Hematopoietic multipotent progenitor cell (in vitro differentiated cells): ENCODE results near the gene COG5. TPM values are rescaled to one million over a fixed set of nuclear protein-coding genes. Genes with fewer than 3 reads are reported as not detected.
"Not testable (repeated sequence)": the region's sequence is repeated elsewhere in the genome, so short reads cannot be mapped to it uniquely, and the experiment has no call there.

Experiments
- DNase-seq, 3 donors: peaks; one replicate each; pipeline ENCODE4 v3.0.0-alpha.2; 2011 to 2015; ENCODE audit warnings: low read depth in 2 of 3, low spot score in 2 of 3
- total RNA-seq: library from RNA; depleted of rRNA; stranded (reverse); fragments of >200 nt; gene quantifications from one replicate; pipeline ENCODE4 v1.2.3, GENCODE V29; 2012

Gene COG5
- total RNA-seq, 1 donor: 15.1 TPM

DNA sequence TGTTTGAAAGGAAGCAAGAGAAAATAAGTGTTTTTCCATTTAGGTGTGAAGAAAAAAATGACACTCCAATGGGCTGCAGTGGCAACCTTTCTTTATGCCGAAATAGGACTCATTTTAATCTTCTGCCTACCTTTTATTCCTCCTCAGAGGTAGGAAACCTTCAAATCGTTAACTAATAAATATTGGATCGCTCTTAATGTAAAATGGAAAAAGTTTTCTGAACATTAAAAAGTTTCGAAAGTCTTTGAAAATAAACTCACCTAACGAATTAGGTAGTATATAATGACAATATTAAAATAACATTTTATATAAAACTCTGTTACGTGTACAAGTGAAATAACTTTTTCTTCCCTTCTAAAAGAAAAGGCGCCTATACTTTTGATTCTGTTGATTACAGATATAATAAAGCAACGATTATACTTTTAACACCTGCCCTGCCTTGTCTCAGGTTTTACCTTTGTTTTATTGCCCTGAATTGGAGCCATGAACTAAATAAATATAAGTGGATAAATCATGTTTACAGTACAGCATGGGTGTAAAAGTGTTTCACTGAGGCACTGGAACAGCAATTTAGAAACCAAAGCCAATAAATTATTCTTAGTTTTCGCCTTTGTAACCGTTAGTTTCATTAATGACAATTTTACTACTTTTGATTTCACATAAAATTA, 17.1 kb upstream of the COG5 start:
- no peak for DNase-seq

DNA sequence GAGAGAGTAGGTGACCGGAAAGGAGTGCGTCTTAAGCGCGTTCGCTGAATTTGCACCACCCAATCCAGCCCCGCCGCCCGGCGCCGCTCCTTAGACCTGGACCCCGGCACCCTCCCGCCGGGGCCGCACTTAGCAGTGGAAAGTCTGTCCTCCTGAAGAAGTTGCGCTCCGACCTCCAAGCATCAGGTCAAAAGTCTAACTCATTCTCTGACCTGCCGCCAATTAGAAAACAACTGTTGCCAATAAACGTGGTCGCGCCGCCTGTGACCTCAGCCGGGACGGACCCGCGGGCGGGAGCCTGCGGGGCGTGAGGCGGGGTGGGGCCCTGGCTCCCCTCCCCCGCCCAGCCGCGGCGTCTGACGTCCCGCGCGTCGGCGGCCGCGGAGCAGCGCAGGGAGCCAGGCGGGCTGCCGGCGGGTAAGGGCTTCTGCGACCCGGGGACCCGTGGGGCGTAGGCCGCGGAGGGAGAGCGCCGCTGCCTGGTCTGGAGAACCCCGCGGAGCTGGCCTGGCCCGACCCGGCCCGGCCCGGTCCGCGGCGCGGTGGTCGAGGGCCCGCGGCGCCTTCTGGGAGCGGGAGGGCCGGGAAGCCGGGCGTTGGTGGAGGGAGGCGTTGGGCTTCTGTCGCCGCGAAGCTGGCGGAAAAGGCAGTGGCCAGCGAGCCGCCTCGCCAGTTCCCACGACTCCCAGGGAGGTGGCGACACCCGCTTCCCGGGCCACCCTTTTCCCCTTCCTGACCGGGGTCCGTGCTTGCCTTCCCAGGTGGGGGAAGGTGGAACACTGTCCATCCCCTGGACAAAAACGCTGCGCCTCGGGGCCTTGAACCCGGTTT, 16.4 kb upstream of the COG5 start, which contains the start of gene BCAP29:
Gene BCAP29, plus strand, starts transcription at position 362 of the 831 bp plus-strand sequence. CDS start 527 bp downstream, outside the sequence.
- peak; percentile 42 to 80 (median 76) for DNase-seq

DNA sequence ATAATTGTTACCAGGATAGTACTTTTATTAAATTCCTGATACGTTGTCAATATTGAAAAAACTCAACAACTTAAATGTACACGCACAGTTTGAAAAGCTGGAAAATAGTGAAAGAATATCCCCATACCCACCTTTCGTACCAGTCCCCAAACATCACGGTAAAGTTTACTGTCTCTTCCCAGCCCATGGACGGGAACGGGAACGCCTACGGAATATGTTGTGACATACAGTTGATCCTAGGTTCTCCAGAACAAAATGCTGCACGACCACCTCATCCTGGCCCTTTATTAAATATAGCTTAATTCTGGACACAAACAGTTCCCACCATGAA, 15.8 kb upstream of the COG5 start:
- DNase-seq: no peak

DNA sequence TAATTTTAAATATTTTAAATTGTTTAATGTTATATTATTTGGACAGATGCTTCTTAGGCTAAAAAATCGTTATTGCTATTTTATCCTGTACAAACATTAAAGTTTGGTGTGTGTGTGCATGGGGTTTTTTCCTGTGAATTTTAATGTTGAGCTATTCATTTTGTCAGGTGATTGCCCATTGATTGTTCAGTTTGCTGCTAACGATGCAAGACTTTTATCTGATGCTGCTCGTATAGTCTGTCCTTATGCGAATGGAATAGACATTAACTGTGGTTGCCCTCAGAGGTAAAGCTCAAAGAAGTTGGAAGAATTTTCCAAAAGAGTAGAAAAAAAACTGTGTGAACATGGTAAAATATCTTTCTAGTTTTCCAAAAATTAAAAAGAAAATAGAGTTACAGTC, 9.8 kb upstream of the COG5 start:
- no peak for DNase-seq

DNA sequence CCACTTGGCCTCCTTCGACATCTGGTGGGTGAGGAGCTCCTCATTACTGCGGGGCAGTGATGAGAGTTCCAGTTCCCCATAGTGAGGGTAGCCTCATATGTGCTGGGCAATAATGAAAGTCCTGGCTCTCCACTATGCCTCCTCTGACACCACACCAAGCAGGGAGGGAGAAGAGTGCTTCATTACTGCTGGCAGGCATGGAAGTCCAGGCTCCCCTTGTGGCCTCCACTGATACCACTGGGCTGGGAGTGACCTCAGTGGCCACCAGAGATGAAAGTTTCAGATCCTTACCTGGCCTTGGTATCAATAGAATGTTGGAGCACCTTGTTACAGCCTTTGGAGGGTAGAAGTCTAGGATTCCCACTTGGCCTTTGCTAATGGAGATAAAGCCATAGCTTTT, 6.6 kb upstream of the COG5 start:
- DNase-seq: no peak

DNA sequence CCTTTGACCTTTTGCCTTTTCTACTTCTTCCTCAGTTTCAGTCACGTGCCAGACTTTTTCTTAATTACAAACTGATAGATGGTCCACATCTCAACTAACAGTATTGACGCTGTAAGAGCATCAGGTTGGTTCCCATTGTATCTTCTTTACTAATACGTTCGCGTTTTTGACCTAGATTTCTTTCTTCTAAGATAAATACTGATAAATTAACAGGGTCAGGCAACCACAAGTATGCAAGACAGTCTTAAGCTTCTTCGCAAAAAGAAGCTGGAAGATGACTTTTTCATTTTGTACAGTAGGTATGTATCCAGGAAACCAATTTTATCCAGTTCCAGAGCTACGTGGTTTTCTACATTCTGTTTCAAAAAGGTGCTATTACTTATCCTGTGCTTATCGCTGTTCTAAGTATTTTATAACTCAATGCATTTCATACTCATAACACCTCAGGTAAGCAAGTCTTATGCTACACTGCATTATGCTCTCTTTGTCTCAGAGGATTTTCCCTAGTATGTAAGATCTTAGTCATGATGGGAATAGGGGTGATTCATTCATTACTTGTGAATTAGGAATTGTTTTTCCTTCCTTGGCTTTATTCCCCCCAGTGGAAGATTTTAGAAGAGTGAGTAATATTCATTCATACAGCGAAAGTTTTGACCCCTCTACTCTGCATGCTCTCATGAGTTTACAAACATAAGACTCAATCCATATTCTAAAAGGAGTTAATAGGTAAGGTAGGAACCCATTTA, 1.0 kb upstream of the COG5 start:
- DNase-seq: no peak

DNA sequence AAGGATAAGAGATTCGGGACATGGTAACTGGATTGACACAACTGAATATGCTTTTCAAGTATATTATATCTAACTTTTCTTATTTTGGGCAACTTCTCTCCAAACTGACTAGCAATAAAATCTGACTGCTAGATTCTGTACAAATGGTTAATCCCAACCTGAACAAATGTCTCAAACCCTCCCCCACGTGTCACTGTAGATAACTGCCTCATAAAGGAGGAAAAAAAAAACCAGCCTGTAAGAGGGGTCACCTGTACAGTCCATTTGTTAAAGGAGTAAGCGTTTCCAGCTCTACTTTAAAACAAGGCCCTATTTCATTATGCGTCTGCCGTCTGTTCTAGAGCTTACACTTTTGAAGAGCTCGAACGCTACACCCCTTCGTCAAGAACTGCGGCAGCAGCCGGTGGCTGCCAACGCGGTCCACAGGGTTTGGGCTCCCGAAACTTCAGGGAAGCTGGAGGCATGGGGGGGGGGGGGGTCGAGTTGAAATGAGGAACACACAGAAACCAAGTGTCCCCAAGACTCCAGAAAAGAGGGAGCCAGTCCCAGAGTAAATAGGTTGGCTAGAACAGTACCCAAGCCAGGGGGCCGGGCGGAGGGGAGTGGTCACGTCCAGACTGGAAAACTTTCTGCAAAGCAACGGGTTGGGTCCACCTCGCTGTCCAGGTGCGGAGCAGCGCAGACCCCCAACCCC, 492 bp downstream of the COG5 start:
- DNase-seq: peak; percentile 13 to 72 (median 67)

DNA sequence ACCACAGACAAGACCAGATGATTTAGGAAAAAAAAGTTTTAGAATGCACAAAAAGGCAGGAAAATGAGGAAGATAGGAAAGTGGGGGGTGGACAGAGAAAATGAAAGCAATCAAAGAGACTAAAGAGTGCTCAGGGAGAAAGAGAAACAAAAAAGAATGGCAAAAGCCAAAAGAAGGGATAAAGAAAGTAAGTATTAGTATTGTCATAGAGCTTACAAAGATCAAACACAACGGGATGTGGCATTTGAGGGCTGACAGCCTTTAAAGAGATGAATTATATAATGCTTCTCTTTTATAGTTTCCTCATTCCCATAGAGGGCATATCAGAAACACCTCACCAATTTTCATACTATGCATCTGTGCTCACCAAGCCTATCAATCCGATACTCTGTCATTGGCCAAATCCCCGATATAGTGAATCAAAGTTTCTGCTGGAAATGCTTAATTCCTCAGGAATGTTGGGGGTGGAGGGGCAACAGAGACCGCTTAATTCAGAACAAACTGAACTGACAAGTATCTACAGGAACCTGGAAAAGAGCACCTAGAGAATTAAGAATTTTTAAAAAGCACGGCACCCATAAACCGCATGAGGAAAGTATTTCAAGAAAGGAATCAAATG, 2.7 kb downstream of the COG5 start:
- DNase-seq: peak; percentile 10 to 70 (median 50)

DNA sequence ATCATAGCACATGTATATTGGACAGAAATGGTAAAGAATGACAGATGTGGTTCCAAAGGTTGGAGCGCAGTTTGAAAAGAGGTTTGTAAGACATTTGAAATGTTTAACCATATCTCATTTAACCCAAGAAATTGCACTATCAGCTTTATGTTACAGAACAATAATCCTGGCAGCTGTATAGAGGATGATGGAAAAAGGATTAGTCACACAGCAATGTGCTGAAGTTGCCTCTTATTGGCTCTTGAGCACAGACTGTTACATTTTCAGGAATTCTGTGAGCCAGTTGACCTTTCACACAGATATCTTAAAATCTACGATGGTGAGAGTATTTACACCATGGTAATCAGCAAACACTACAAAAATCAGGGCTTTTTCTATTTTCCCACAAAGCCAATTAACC, 3.9 kb downstream of the COG5 start:
- DNase-seq: no peak

DNA sequence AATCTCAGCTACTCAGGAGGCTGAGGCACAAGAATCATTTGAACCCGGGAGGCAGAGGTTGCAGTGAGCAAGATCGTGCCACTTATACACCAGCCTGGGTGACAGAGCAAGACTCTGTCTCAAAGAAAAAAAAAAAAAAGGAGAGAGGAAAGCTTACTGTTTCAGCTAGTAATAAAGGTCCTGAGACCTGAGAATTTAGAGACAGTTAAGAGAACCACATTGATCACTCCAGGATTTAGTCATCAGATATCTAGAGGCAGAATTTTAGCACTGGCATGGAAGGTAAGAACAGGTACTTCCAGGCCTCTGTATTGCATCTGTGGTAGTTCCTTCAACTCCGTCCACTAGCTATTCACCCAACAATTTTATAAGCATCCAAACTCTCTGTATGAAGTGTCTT, 7.8 kb downstream of the COG5 start:
- DNase-seq: no peak

DNA sequence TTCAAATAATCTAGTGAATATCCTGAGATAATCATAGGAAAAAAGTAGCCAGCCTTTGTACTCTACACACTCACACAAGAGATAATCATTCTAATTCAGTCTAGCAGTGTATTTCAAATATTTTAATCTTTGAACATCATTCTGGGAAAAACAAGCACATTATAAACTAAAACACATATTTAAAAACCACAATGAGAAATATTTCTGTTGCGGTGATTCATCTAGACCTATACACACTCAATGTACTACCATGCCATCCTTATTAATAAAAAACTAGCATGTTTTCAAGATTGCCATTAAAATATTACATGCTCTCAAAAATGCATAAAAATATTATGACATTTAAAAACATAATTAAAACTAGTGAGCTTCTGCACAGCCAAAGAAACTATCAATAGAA, 11.8 kb downstream of the COG5 start:
- no peak for DNase-seq

DNA sequence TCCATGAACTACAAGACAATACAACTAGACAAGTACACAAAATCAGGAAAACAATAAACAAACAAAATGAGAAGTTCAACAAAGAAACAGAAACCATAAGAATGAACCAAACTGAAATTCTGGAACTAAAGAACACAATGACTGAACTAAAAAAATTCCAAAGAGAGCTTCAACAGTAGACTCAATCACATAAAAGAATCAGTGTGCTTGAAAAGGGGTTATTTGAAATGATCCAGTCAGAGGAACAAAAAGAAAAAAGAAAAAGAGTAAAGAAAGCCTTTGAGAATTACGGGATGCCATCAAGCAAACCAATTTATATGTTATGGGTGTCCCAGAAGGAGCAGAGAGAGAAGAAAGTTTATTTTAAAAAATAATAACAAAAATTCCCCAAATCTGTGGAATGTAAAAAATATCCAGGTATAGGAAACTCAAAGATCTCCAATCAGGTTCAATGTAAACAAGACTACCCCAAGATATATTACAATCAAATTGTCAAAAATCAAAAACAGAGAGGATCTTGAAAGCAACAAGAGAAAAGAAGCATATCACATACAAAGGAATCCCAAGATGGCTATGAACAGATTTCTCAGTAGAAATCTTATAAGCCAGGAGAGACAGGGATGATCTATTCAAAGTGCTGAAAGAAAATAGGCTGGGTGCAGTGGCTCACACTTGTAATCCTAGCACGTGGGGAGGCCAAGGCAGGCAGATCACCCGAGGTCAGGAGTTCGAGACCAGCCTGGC, 18.7 kb downstream of the COG5 start:
- no peak for DNase-seq

DNA sequence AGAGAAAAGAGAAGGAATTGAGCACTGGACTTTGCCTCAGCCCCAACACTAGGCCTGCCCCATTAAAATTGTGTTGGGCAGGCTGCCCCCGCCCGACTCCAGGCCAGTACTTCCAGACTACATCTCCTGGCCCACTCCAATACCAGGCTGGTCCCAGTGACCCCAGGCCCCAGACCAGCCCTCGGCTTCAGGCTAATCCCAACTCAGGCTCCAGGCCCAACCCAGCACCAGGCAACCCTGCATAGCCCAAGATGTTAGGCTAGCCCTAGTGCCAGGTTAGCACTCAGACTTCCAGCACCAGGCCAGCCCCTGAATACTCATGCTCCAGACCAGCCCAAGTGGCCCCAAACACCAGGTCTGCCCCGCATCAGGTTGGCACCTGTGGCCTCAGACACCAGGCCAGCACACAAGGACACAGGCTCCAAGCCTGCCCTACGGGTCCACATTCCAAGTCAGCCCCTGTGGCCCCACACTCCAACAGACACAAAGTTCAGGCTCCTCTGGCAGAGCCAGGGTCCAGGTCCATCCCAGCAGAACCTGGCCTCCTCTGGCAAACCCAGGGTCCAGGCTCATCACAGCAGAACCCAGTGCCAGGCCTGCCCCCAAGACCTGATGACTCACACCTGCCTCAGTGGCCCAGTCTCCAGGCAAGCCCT, 20.3 kb downstream of the COG5 start:
- DNase-seq: no peak

DNA sequence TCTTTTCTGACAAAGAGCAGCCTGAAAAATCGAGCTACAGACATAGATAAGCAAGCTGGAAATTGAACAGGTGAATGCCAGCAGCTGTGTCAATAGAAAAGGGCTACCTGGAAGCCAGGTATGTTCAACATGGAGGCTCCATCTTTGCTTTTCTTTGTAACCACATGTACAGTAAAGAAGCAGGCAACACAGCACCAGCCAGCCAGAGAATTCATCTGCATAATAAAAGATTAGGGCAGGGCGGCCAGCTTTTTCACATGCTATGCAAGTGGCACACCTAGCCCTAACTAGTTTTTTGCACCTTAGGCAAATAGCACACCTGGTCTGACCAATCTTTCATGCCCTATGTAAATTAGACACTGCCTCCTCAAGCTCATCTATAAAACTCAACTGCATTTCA, 25.7 kb downstream of the COG5 start:
- no peak for DNase-seq

DNA sequence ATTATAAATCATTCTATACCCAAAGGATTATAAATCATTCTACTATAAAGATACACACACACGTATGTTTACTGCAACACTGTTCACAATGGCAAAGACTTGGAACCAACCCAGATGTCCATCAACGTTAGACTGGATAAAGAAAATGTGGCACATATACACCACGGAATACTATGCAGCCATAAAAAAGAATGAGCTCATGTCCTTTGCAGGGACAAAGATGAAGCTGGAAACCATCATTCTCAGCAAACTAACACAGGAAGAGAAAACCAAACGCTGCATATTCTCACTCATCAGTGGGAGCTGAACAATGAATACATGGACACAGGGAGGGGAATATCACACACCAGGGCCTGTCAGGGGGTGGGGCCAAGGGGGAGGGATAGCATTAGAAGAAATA, 26.5 kb downstream of the COG5 start:
- DNase-seq: not testable (repeated sequence)

DNA sequence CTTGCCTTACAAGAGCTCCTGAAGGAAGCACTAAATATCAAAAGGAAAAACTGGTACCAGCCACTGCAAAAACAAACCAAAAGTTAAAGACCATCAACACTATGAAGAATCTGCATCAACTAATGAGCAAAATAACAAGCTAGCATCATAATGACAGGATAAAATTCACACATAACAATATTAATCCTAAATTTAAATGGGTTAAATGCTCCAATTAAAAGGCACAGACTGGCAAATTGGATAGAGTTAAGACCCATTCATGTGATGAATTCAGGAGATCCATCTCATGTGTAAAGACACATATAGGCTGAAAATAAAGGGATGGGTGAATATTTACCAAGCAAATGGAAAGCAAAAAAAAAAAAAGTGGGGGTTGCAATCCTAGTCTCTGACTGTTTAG, 29.6 kb downstream of the COG5 start:
- DNase-seq: no peak

DNA sequence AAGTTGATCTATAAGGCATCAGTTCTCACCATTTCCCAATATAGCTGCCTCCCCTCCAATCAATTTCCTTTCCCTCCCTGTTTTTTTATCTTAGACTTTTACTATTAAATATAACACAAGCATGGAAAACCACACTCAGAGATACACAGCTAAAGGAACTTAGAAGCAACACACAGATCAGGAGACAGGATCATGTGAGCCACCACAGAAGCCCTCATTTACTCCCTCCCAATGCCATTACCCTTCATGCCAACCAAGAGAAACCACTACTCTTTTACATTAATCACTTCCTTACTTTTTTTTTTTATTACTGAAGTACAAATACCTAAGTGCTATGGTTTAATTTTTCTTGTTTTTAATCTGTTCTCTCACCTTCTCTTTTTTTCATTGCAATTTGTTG, 33.0 kb downstream of the COG5 start:
- peak in 2 of 3 donors; percentile 7 to 40 for DNase-seq

DNA sequence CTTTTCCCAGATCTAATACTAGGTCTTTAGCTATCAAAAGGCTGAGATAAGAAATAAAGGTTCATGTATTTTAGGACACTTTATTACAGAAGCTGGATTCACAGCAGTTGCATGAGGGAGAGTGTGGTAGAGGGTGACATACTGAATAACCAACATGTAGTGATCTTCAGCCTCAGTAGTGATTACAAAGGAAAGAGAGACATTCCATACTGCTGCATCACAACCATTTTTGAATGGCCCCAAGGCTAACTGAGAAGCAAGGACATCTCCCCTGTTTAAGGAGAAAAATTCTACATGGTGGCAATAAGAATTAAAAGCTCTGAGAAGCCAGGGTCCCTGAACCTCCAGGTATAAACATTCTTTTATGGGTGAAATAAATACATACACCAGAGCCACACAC, 35.3 kb downstream of the COG5 start:
- no peak for DNase-seq

DNA sequence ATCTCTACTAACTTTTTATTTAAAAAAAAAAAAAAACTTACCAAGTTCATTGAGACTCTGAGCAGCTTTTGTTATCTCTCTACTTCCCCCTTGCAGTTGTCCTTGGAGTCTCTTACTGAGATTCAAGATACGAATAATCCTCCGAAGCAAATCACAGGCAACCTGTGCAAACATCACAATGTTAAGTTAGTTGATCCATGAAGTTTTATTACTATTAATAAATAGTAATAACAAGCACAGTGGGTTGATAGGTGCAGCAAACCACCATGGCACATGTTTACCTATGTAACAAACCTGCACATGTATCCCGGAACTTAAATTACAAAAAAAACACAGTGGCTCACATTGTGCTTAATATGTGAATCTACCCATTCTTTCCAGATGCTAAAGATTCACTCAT, 36.5 kb downstream of the COG5 start:
- DNase-seq: no peak
